H1 (cell line): ENCODE results near the gene ZMYM3. TPM values are rescaled to one million over a fixed set of nuclear protein-coding genes. Genes with fewer than 3 reads are reported as not detected.

Source experiments
- CTCF ChIA-PET: fragments of 300-600 bp; sonication (Branson Sonifier 250); formaldehyde crosslinking; loops from one replicate; lab custom pipeline; 2021; ENCODE audit not compliant: partially characterized antibody; lab: Charles Lee
- POLR2A ChIA-PET: fragments of 300-600 bp; sonication (Branson Sonifier 250); formaldehyde crosslinking; loops from one replicate; lab custom pipeline; 2021; ENCODE audit warnings: inconsistent platforms; ENCODE audit not compliant: partially characterized antibody; lab: Charles Lee
- DNase-seq, 2 experiments: peaks; one replicate each; pipeline versions ENCODE4 v3.0.0 to v3.0.0-alpha.2; 2010 to 2022; ENCODE audit warnings: low spot score in 2 of 2, low read depth in 1 of 2, mixed read lengths in 1 of 2
- FAIRE-seq: peaks from 2 replicates; lab custom pipeline; 2011; peaks lifted over from hg19 to GRCh38; lab: Jason Lieb, UNC
- H2AFZ ChIP-seq: 2 replicates; pipeline ENCODE4 v1.8.1; 2012; ENCODE audit warnings: low read length, inconsistent platforms
- H2AK5ac ChIP-seq: 2 replicates; pipeline ENCODE4 v1.6.1; 2013; ENCODE audit warnings: low read depth, low read length
- H2BK120ac ChIP-seq: replicated peaks from 2 replicates; pipeline ENCODE3; 2013; ENCODE audit warnings: low read depth, low read length, inconsistent platforms
- H2BK12ac ChIP-seq: 2 replicates; pipeline ENCODE4 v1.6.1; 2013; ENCODE audit warnings: low read depth, low read length
- H2BK15ac ChIP-seq: 2 replicates; pipeline ENCODE4 v1.6.1; 2013; ENCODE audit warnings: low read length
- H2BK20ac ChIP-seq: 2 replicates; pipeline ENCODE4 v1.6.1; 2013; ENCODE audit warnings: low read length
- H2BK5ac ChIP-seq: 2 replicates; pipeline ENCODE4 v1.6.1; 2013; ENCODE audit warnings: low read depth, low read length
- H3K14ac ChIP-seq: 2 replicates; pipeline ENCODE4 v1.6.1; 2013; ENCODE audit warnings: inconsistent platforms; ENCODE audit not compliant: insufficient read length
- H3K18ac ChIP-seq: 2 replicates; pipeline ENCODE4 v1.6.1; 2013; ENCODE audit warnings: low read length; ENCODE audit errors: extremely low read depth
- H3K23ac ChIP-seq: 2 replicates; pipeline ENCODE4 v1.6.1; 2013; ENCODE audit warnings: inconsistent platforms; ENCODE audit not compliant: insufficient read length
- H3K23me2 ChIP-seq: 2 replicates; pipeline ENCODE4 v1.6.1; 2013; ENCODE audit warnings: low read depth, low read length
- H3K27ac ChIP-seq: 2 replicates; pipeline ENCODE4 v1.6.1; 2011; ENCODE audit warnings: low read depth, low read length, inconsistent platforms
- H3K27me3 ChIP-seq, 4 experiments: replicated peaks in 1 of 4; 1 replicate in 1 of 4; 2 replicates in 3 of 4; pipeline versions ENCODE4 v1.6.1 to v1.8.1; 2011 to 2013; ENCODE audit warnings: low read length in 3 of 4, mild to moderate bottlenecking in 3 of 4, inconsistent platforms in 2 of 4, mixed read lengths in 2 of 4, moderate library complexity in 1 of 4; ENCODE audit not compliant: control insufficient read depth in 3 of 4, insufficient read depth in 3 of 4; ENCODE audit errors: extremely low read depth in 1 of 4
- H3K36me3 ChIP-seq, 4 experiments: 2 replicates each; pipeline versions ENCODE4 v1.6.1 to v1.8.1; 2011 to 2013; ENCODE audit warnings: mild to moderate bottlenecking in 4 of 4, low read length in 3 of 4, moderate library complexity in 2 of 4, control low read depth in 1 of 4, inconsistent platforms in 1 of 4; ENCODE audit not compliant: insufficient read depth in 4 of 4, control insufficient read depth in 2 of 4
- H3K4ac ChIP-seq: replicated peaks from 2 replicates; pipeline ENCODE3; 2013; ENCODE audit warnings: low read length, low read depth, mixed read lengths, inconsistent platforms; ENCODE audit not compliant: insufficient read length
- H3K4me1 ChIP-seq, 4 experiments: replicated peaks in 1 of 4; 1 replicate in 1 of 4; 2 replicates in 3 of 4; pipeline versions ENCODE4 v1.6.1 to v1.8.1; 2011 to 2013; ENCODE audit warnings: low read length in 3 of 4, inconsistent platforms in 2 of 4, mixed read lengths in 1 of 4; ENCODE audit not compliant: insufficient read depth in 4 of 4, control insufficient read depth in 3 of 4
- H3K4me2 ChIP-seq, 2 experiments: 2 replicates each; pipeline versions ENCODE4 v1.6.1 to v1.8.1; 2011 to 2013; ENCODE audit warnings: low read depth in 2 of 2, low read length in 2 of 2, control low read depth in 1 of 2, inconsistent platforms in 1 of 2, mild to moderate bottlenecking in 1 of 2; ENCODE audit not compliant: insufficient read depth in 1 of 2
- H3K4me3 ChIP-seq, 4 experiments: fragments of 200-600, 300-600 bp in 1 of 4; sonication (generic), shearing (Covaris generic), sonication (Bioruptor Twin) in 1 of 4; 2 replicates each; pipeline versions ENCODE4 v1.5.1 to v1.8.1; 2011 to 2016; ENCODE audit warnings: low read length in 4 of 4, low read depth in 3 of 4, control low read depth in 2 of 4, inconsistent platforms in 2 of 4, mild to moderate bottlenecking in 2 of 4, mixed read lengths in 1 of 4, moderate library complexity in 1 of 4; ENCODE audit not compliant: insufficient read depth in 2 of 4; ENCODE audit errors: extremely low read depth in 1 of 4
- H3K56ac ChIP-seq: replicated peaks from 2 replicates; pipeline ENCODE3; 2013; ENCODE audit warnings: low read depth, mild to moderate bottlenecking, mixed read lengths, low read length, inconsistent platforms; ENCODE audit not compliant: insufficient read length
- H3K79me1 ChIP-seq: 2 replicates; pipeline ENCODE4 v1.6.1; 2013; ENCODE audit warnings: low read depth, low read length, control low read depth
- H3K79me2 ChIP-seq, 2 experiments: 2 replicates each; pipeline versions ENCODE4 v1.6.1 to v1.8.1; 2012 to 2013; ENCODE audit warnings: low read length in 2 of 2, mild to moderate bottlenecking in 2 of 2, inconsistent platforms in 1 of 2; ENCODE audit not compliant: insufficient read depth in 2 of 2, control insufficient read depth in 1 of 2
- H3K9ac ChIP-seq, 4 experiments: replicated peaks in 1 of 4; 1 replicate in 1 of 4; 2 replicates in 3 of 4; pipeline versions ENCODE4 v1.6.1 to v1.8.1; 2011 to 2013; ENCODE audit warnings: low read depth in 3 of 4, low read length in 3 of 4, control low read depth in 2 of 4, mild to moderate bottlenecking in 2 of 4, moderate library complexity in 2 of 4, inconsistent platforms in 1 of 4; ENCODE audit errors: extremely low read depth in 1 of 4
- H3K9me3 ChIP-seq, 2 experiments: 2 replicates each; pipeline versions ENCODE4 v1.6.1 to v1.8.1; 2012 to 2013; ENCODE audit warnings: mild to moderate bottlenecking in 2 of 2, moderate library complexity in 2 of 2, control low read depth in 1 of 2, inconsistent platforms in 1 of 2, low read depth in 1 of 2, low read length in 1 of 2, mixed read lengths in 1 of 2; ENCODE audit not compliant: insufficient read depth in 2 of 2
- H4K20me1 ChIP-seq, 2 experiments: replicated peaks in 1 of 2; 2 replicates each; pipeline versions ENCODE3 to v1.8.1; 2011 to 2013; ENCODE audit warnings: inconsistent platforms in 2 of 2, low read length in 2 of 2, mild to moderate bottlenecking in 1 of 2; ENCODE audit not compliant: insufficient read depth in 2 of 2, control insufficient read depth in 1 of 2
- H4K5ac ChIP-seq: 2 replicates; pipeline ENCODE4 v1.6.1; 2013; ENCODE audit warnings: low read length, low read depth, mixed read lengths, inconsistent platforms; ENCODE audit not compliant: insufficient read length
- H4K8ac ChIP-seq: 2 replicates; pipeline ENCODE4 v1.8.0; 2013; ENCODE audit warnings: mild to moderate bottlenecking, moderate library complexity, low read length, inconsistent platforms; ENCODE audit not compliant: insufficient read depth; ENCODE audit errors: extremely low read depth
- H4K91ac ChIP-seq: replicated peaks from 2 replicates; pipeline ENCODE3; 2013; ENCODE audit warnings: low read length, mixed read lengths, inconsistent platforms; ENCODE audit not compliant: insufficient read length
- ATF2 ChIP-seq: IDR thresholded peaks from 2 replicates; pipeline ENCODE4 v1.6.1; 2012; ENCODE audit warnings: low read length, inconsistent platforms
- BCL11A ChIP-seq, 2 experiments: IDR thresholded peaks; one replicate each; pipeline ENCODE4 v1.6.1; 2011; ENCODE audit warnings: low read depth in 2 of 2, low read length in 2 of 2, mild to moderate bottlenecking in 2 of 2
- CEBPB ChIP-seq: IDR thresholded peaks from 2 replicates; pipeline ENCODE4 v1.6.1; 2012; ENCODE audit warnings: low read depth, low read length
- CHD1 ChIP-seq: IDR thresholded peaks from 2 replicates; pipeline ENCODE4 v1.6.1; 2012; ENCODE audit warnings: low read depth, low read length, improper control_type of control experiment
- NANOG ChIP-seq: IDR thresholded peaks from 2 replicates; pipeline ENCODE4 v1.6.1; 2011; ENCODE audit warnings: low read length, low read depth, mild to moderate bottlenecking, inconsistent platforms; ENCODE audit not compliant: insufficient read depth, poor library complexity, severe bottlenecking
- PHF8 ChIP-seq: fragments of 200-600 bp; sonication (generic); conservative IDR thresholded peaks from 2 replicates; pipeline ENCODE4 v1.7.1; 2012; ENCODE audit warnings: low read depth, mild to moderate bottlenecking, inconsistent platforms, low read length, moderate library complexity
- RAD21 ChIP-seq, 2 experiments: IDR thresholded peaks in 1 of 2; conservative IDR thresholded peaks in 1 of 2; 2 replicates each; pipeline ENCODE4 v1.6.1; 2011; ENCODE audit warnings: low read depth in 2 of 2, low read length in 2 of 2, improper control_type of control experiment in 1 of 2, inconsistent platforms in 1 of 2, mild to moderate bottlenecking in 1 of 2, moderate library complexity in 1 of 2
- SP4 ChIP-seq: IDR thresholded peaks from 2 replicates; pipeline ENCODE4 v1.6.1; 2012; ENCODE audit warnings: low read length, inconsistent platforms
- TAF1 ChIP-seq: IDR thresholded peaks from 2 replicates; pipeline ENCODE4 v1.6.1; 2011; ENCODE audit warnings: mild to moderate bottlenecking, low read depth, low read length
- USF2 ChIP-seq: IDR thresholded peaks from 2 replicates; pipeline ENCODE4 v1.6.1; 2011; ENCODE audit warnings: low read length, improper control_type of control experiment
- WGBS, 2 experiments: shearing (Covaris generic) in 1 of 2; methylation state at CpG; one replicate each; pipeline versions ENCODE4 v1.1.6 to v1.1.7; 2013 to 2015; ENCODE audit warnings: low lambda C conversion rate in 2 of 2, mixed read lengths in 2 of 2, inconsistent platforms in 1 of 2, low coverage in 1 of 2, missing lambda C conversion rate in 1 of 2; ENCODE audit not compliant: insufficient replicate concordance in 2 of 2, insufficient coverage in 1 of 2, insufficient read length in 1 of 2; ENCODE audit errors: extremely low coverage in 1 of 2, missing lambda C conversion rate in 1 of 2; 5-methylcytosine and 5-hydroxymethylcytosine counted together
- polyA plus RNA-seq, 7 experiments: library from polyadenylated mRNA; depleted of rRNA in 3 of 7; stranded (reverse) in 5 of 7; unstranded in 2 of 7; fragments of >200 nt in 5 of 7; fragments of 200-250 nt in 2 of 7; gene quantifications; 1 replicate in 5 of 7; 2 replicates in 1 of 7; 4 replicates in 1 of 7; pipeline versions ENCODE4 v1.2.1 to v1.2.3, GENCODE V29; 2011 to 2013; ENCODE audit warnings: missing spikeins in 2 of 7, mixed read lengths in 2 of 7
- total RNA-seq: library from RNA; stranded (reverse); fragmentation: NEBNext Ultra II Directional; extraction: Animal tissue kit (Norgen Biotek cat#: 25700); gene quantifications from 2 replicates; pipeline ENCODE4 v1.2.1, GENCODE V29; 2021

The ZMYM3 gene
- total and polyA plus RNA-seq, 2 of the 8 experiments (the other 6 are each of a cell fraction or from before 2014, with no cell fraction given) = 56.7 to 82.0 TPM

GRCh38 chrX:71236836-71237235, 17.1 kb downstream of the ZMYM3 start:
- Histone ChIP-seq H3K18ac (no peak overlapping the region), H2BK5ac (no peak overlapping the region), H3K4ac (no peak overlapping the region), H4K8ac (no peak overlapping the region), H3K36me3 (peaks cover 0 to 22% (median 11%) of the 10 kb centered on the region in 4 experiments; a peak in 6 of 8 replicates), H3K27me3 (no peaks in the 10 kb centered on the region), H2BK20ac (no peak overlapping the region), H2AK5ac (no peak overlapping the region), H2BK120ac (no peak overlapping the region), H3K4me2 (no peak overlapping the region), H3K79me1 (no peaks in the 10 kb centered on the region), H3K56ac (no peak overlapping the region), H3K9ac (no peak overlapping the region), H3K27ac (no peak overlapping the region), H2BK15ac (no peak overlapping the region), H4K91ac (no peak overlapping the region), H3K23me2 (no peaks in the 10 kb centered on the region), H2BK12ac (no peak overlapping the region), H4K20me1 (peaks cover 0 to 3% of the 10 kb centered on the region in 2 experiments), H3K23ac (no peak overlapping the region), H4K5ac (no peak overlapping the region), H3K9me3 (no peaks in the 10 kb centered on the region), H3K4me3 (no peak overlapping the region), H3K79me2 (no peaks in the 10 kb centered on the region), H2AFZ (no peak overlapping the region), H3K4me1 (no peaks in the 10 kb centered on the region), H3K14ac (no peak overlapping the region)
- no peak for DNase-seq
- no CpG with 5 or more reads among the region's 1 CpG for WGBS, 2 experiments
- TF ChIP-seq ATF2 = no peak
- TF ChIP-seq RAD21 (IDR thresholded peaks at IDR 0.05 in 1 of 2, conservative IDR thresholded peaks at IDR 0.05 in 1 of 2; ENCODE audit: low read depth in 2 of 2, low read length in 2 of 2) = no peak
- TF ChIP-seq BCL11A (IDR thresholded peaks at IDR 0.05; ENCODE audit: low read depth in 2 of 2, low read length in 2 of 2) = no peak
- TF ChIP-seq CEBPB = no peak
- no peak for TF ChIP-seq SP4
- TF ChIP-seq USF2 = no peak
- TF ChIP-seq TAF1 = no peak
- TF ChIP-seq NANOG = no peak
- no peak for TF ChIP-seq PHF8
- TF ChIP-seq CHD1 = no peak
- no peak for FAIRE-seq
- ChIA-PET CTCF (no interaction called here), POLR2A (no interaction called here)
